B cell (primary cell): ENCODE data around the gene ABCF1. TPM values are rescaled to one million over a fixed set of nuclear protein-coding genes. Genes with fewer than 3 reads are reported as not detected.

ENCODE experiments used
- ATAC-seq: fragments of 200-7000 bp; cut with Tn5 transposase; one replicate; pipeline ENCODE4 v1.10.0; 2021; ENCODE audit warnings: low read depth, mild to moderate bottlenecking, moderate number of reproducible peaks, moderate library complexity
- CTCF ChIA-PET: fragments of 350-600 bp; sonication (Branson Sonifier 250); formaldehyde crosslinking; loops from one replicate; lab custom pipeline; 2021; ENCODE audit warnings: antibody characterized with exemption, inconsistent platforms; lab: Charles Lee
- POLR2A ChIA-PET: fragments of 350-600 bp; sonication (Branson Sonifier 250); formaldehyde crosslinking; loops from one replicate; lab custom pipeline; 2021; ENCODE audit warnings: antibody characterized with exemption; lab: Charles Lee
- DNase-seq: peaks from one replicate; pipeline ENCODE4 v3.0.0; 2013
- H2AFZ ChIP-seq: 2 replicates; pipeline ENCODE4 v1.6.1; 2012; ENCODE audit warnings: mild to moderate bottlenecking, low read depth, low read length; ENCODE audit not compliant: insufficient read depth, poor library complexity, severe bottlenecking
- H3K27ac ChIP-seq, 2 donors: 1 replicate in 1 of 2; 2 replicates in 1 of 2; pipeline ENCODE4 v1.5.1; 2012 to 2013; ENCODE audit warnings: low read length in 2 of 2, mild to moderate bottlenecking in 2 of 2, moderate library complexity in 1 of 2
- H3K27me3 ChIP-seq, 4 experiments: fragments of 200-600 bp in 1 of 4; sonication (generic) in 1 of 4; replicated peaks in 1 of 4; 1 replicate in 2 of 4; 2 replicates in 2 of 4; pipeline versions ENCODE4 v1.6.1 to v1.7.0; 2013 to 2016; ENCODE audit warnings: low read length in 3 of 4, mild to moderate bottlenecking in 2 of 4, mixed read lengths in 1 of 4, moderate library complexity in 1 of 4; ENCODE audit not compliant: insufficient read depth in 4 of 4, control insufficient read depth in 3 of 4; ENCODE audit errors: control extremely low read depth in 1 of 4
- H3K36me3 ChIP-seq, 2 experiments: replicated peaks in 1 of 2; 1 replicate in 1 of 2; 2 replicates in 1 of 2; pipeline versions ENCODE4 v1.6.1 to v1.7.1; 2013; ENCODE audit warnings: low read length in 1 of 2; ENCODE audit not compliant: insufficient read depth in 2 of 2, control insufficient read depth in 1 of 2; ENCODE audit errors: control extremely low read depth in 1 of 2, extremely low read depth in 1 of 2
- H3K4me1 ChIP-seq, 2 donors: fragments of 200-600 bp in 1 of 2; sonication (generic) in 1 of 2; 1 replicate in 1 of 2; 2 replicates in 1 of 2; pipeline versions ENCODE4 v1.5.1 to v1.6.1; 2013 to 2017; ENCODE audit warnings: low read length in 2 of 2; ENCODE audit not compliant: control insufficient read depth in 2 of 2, insufficient read depth in 2 of 2
- H3K4me2 ChIP-seq: replicated peaks from 2 replicates; pipeline ENCODE3; 2012; ENCODE audit warnings: mild to moderate bottlenecking, low read depth, low read length; ENCODE audit not compliant: poor library complexity, severe bottlenecking
- H3K4me3 ChIP-seq, 5 experiments: fragments of 200-600 bp in 1 of 5; sonication (generic) in 1 of 5; 1 replicate in 3 of 5; 2 replicates in 2 of 5; pipeline versions ENCODE4 v1.5.1 to v1.7.0; 2011 to 2016; ENCODE audit warnings: low read length in 4 of 5, mild to moderate bottlenecking in 4 of 5, low read depth in 2 of 5, control low read depth in 1 of 5, moderate library complexity in 1 of 5; ENCODE audit not compliant: insufficient read depth in 1 of 5; ENCODE audit errors: control extremely low read depth in 1 of 5, extremely low read depth in 1 of 5
- H3K79me2 ChIP-seq: fragments of 200-600 bp; sonication (generic); one replicate; pipeline ENCODE4 v1.6.0; 2016; ENCODE audit warnings: low read length; ENCODE audit not compliant: control insufficient read depth, insufficient read depth
- H3K9ac ChIP-seq: fragments of 200-600 bp; sonication (generic); 2 replicates; pipeline ENCODE4 v1.6.1; 2017; ENCODE audit warnings: mild to moderate bottlenecking, low read length, moderate library complexity
- H3K9me3 ChIP-seq, 3 donors: one replicate each; pipeline versions ENCODE4 v1.6.1 to v1.7.1; 2013; ENCODE audit warnings: low read length in 2 of 3; ENCODE audit not compliant: control insufficient read depth in 2 of 3, insufficient read depth in 1 of 3; ENCODE audit errors: control extremely low read depth in 1 of 3
- H4K20me1 ChIP-seq: 2 replicates; pipeline ENCODE4 v1.6.0; 2012; ENCODE audit warnings: mild to moderate bottlenecking, low read length; ENCODE audit not compliant: insufficient read depth, control insufficient read depth, poor library complexity, severe bottlenecking
- H3K27ac Mint-ChIP-seq: one replicate; pipeline ENCODE4 v1.8.0; 2021; ENCODE audit warnings: mixed read lengths
- H3K27me3 Mint-ChIP-seq: one replicate; pipeline ENCODE4 v1.8.0; 2021; ENCODE audit warnings: mixed read lengths
- H3K4me1 Mint-ChIP-seq: one replicate; pipeline ENCODE4 v1.8.0; 2021; ENCODE audit warnings: mixed read lengths
- H3K4me3 Mint-ChIP-seq: one replicate; pipeline ENCODE4 v1.8.0; 2021; ENCODE audit warnings: mixed read lengths
- H3K9me3 Mint-ChIP-seq: one replicate; pipeline ENCODE4 v1.8.0; 2022; ENCODE audit warnings: mixed read lengths; ENCODE audit not compliant: insufficient read depth
- CTCF ChIP-seq: fragments of 200-600 bp; IDR thresholded peaks from one replicate; pipeline ENCODE4 v1.8.0; 2022; ENCODE audit warnings: antibody characterized with exemption, mild to moderate bottlenecking
- EZH2 ChIP-seq: IDR thresholded peaks from 2 replicates; pipeline ENCODE4 v1.6.1; 2012; ENCODE audit warnings: borderline replicate concordance, low read depth, mild to moderate bottlenecking, moderate library complexity, low read length; ENCODE audit not compliant: insufficient read depth, poor library complexity, severe bottlenecking
- intact Hi-C: fragments of 100-400 bp; cut with micrococcal nuclease; formaldehyde crosslinking; loops from one replicate; pipeline ENCODE4 v1.10.0; 2022
- polyA plus RNA-seq: library from polyadenylated mRNA; depleted of rRNA; stranded (reverse); fragments of >200 nt; gene quantifications from 2 replicates; pipeline ENCODE4 v1.2.3, GENCODE V29; 2012
- total RNA-seq, 2 donors: library from RNA; stranded (reverse); fragments of 120-200 nt in 1 of 2; gene quantifications; 1 replicate in 1 of 2; 2 replicates in 1 of 2; pipeline versions ENCODE4 v1.2.3 to v1.2.4, GENCODE V29; 2013 to 2022

ABCF1 gene
- total and polyA plus RNA-seq, 2 donors (not counting 1 experiment from before 2014, with no cell fraction given): 22.8 to 60.9 TPM

DNA sequence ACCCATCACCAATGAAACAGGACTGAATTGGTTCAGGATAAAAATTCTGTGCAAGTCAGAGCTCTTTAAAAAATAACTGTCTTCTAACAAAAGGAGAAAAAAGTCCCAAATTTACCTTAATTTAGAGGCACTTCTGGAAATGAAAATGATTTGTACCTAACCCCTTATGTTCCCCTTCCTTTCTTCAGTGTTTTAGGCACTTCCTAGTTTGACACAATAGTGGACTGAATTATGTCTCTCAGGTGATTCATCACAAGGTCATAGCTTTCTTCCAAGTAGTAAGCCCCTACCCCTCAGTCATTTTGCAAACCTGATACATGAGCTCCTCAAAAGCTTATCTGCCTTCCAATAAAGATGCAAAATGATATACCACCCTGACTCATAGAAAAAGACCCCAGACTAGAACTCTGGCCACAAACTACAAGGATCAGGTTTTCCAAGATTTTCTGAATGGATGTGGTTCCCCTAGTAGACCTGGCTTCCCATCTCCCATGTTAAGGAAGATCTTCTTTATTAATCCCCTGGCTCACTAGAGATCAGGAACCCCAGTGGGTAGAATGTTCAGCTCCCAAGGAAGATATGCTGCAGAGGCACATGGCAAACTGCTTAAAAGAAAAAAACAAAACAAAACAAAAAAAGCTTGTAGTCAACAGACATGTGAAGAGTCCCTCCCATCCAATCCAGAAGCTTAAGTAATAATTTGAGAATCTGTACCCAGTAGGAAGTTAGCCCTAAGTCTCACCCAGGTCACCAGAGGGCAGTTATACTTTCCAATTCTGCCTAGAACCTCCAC lies 42.2 kb downstream of the ABCF1 start:
- no peaks in the 10 kb centered on the region for H3K27me3 ChIP-seq
- H3K4me1 ChIP-seq: peaks cover 39% of the 10 kb centered on the region in 2 donors
- H3K9me3 Mint-ChIP-seq: no peaks in the 10 kb centered on the region
- no peaks in the 10 kb centered on the region for H3K27me3 Mint-ChIP-seq
- no peak overlapping the region for H3K4me3 ChIP-seq
- intact Hi-C loops: loop anchor here (2.0 to 10.0 kb wide), 3 partner anchors 17 to 741 kb away; partner anchors contain the start of gene HLA-B
- H3K9ac ChIP-seq: no peak overlapping the region
- peak overlapping the region; percentile 62 for H3K4me3 Mint-ChIP-seq
- H3K4me2 ChIP-seq: peak overlapping the region; percentile 0
- DNase-seq: peak; percentile 30
- peaks cover 64% of the 10 kb centered on the region for H3K4me1 Mint-ChIP-seq
- peak overlapping the region; percentile 87 for H3K27ac Mint-ChIP-seq
- no peak for ATAC-seq
- no peak for TF ChIP-seq CTCF
- no peak for TF ChIP-seq EZH2
- peak overlapping the region; percentile 99 for H3K27ac ChIP-seq
- peaks cover 79% of the 10 kb centered on the region for H3K79me2 ChIP-seq
- H4K20me1 ChIP-seq: peaks cover 11% of the 10 kb centered on the region
- peaks cover 0 to 26% of the 10 kb centered on the region in 2 experiments for H3K36me3 ChIP-seq
- CTCF ChIA-PET: interaction anchor here (0.9 to 4.8 kb wide), 12 partner anchors 12 to 132 kb away, joined by 3 to 41 read pairs (median 6); partner anchors contain the start of gene ABCF1
- H3K9me3 ChIP-seq: no peaks in the 10 kb centered on the region
- POLR2A ChIA-PET: interaction anchor here (0.6 to 4.0 kb wide), 8 partner anchors 14 to 104 kb away, joined by 3 to 22 read pairs (median 4); partner anchors contain the start of genes ABCF1, ATAT1, DHX16 and MDC1
- H2AFZ ChIP-seq: no peak overlapping the region
